ENCODE measurements around the gene HRH4. TPM values are rescaled to one million over a fixed set of nuclear protein-coding genes. Genes with fewer than 3 reads are reported as not detected.

The HRH4 gene
- total and polyA plus RNA-seq, 10 of the 15 experiments (the other 5 are each of a cell fraction or from before 2014, with no cell fraction given), result not detected

DNA sequence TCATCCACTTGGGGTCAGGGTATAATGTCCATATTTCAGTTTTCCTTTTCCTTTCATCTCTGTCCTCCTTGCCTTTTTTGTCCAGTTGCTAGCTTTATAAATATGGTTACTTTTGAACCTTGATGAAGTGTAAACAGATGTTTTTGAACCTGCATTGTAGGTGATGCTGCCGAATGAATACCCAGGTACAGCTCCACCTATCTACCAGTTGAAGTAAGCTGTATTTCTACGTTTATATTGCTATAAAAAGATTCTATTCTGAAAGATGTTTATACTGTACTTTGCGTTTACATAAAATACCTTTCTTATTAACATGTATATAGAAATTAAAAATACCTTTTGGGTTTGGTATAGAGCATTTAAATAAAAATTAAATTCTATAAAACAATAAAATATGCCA is 31.7 kb upstream of the HRH4 start:
- Histone ChIP-seq H3K27me3 (replicated peaks in 1 of 2; ENCODE audit: control insufficient read depth in 2 of 2, insufficient read depth in 2 of 2, low read length in 1 of 2) (no peaks in the 10 kb centered on the region; a peak in 1 of 4 replicates), H3K9me3 (replicated peaks; ENCODE audit: control insufficient read depth, insufficient read depth, low read length) (peaks cover 8% of the 10 kb centered on the region; the same call in 2 of the 3 replicates), H3K27ac (ENCODE audit: control insufficient read depth, insufficient read depth) (no peak overlapping the region), H3K4me3 (no peak overlapping the region), H3K9ac (ENCODE audit: control insufficient read depth, insufficient read depth, low read length) (no peak overlapping the region), H3K79me2 (ENCODE audit: control insufficient read depth, insufficient read depth, low read length) (no peaks in the 10 kb centered on the region), H3K4me2 (ENCODE audit: control insufficient read depth, insufficient read depth) (no peak overlapping the region), H4K20me1 (ENCODE audit: control insufficient read depth, insufficient read depth) (no peaks in the 10 kb centered on the region), H3K4me1 (ENCODE audit: control insufficient read depth, insufficient read depth, low read length) (peaks cover 6% of the 10 kb centered on the region; the same call in 1 of the 2 replicates), H2AFZ (ENCODE audit: control insufficient read depth, low read depth, low read length) (no peak overlapping the region), H3K36me3 (ENCODE audit: control insufficient read depth in 2 of 2, insufficient read depth in 2 of 2, low read length in 1 of 2) (no peaks in the 10 kb centered on the region)
- no peak for TF ChIP-seq NR2C1 (IDR thresholded peaks at IDR 0.05)
- no peak for TF ChIP-seq KAT2A (conservative IDR thresholded peaks at IDR 0.05; ENCODE audit: control insufficient read depth, low read depth, low read length)
- TF ChIP-seq, protein P1, sequence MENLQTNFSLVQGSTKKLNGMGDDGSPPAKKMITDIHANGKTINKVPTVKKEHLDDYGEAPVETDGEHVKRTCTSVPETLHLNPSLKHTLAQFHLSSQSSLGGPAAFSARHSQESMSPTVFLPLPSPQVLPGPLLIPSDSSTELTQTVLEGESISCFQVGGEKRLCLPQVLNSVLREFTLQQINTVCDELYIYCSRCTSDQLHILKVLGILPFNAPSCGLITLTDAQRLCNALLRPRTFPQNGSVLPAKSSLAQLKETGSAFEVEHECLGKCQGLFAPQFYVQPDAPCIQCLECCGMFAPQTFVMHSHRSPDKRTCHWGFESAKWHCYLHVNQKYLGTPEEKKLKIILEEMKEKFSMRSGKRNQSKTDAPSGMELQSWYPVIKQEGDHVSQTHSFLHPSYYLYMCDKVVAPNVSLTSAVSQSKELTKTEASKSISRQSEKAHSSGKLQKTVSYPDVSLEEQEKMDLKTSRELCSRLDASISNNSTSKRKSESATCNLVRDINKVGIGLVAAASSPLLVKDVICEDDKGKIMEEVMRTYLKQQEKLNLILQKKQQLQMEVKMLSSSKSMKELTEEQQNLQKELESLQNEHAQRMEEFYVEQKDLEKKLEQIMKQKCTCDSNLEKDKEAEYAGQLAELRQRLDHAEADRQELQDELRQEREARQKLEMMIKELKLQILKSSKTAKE (IDR thresholded peaks at IDR 0.05; ENCODE audit: low read depth, poor library complexity, severe bottlenecking), result no peak
- no peak for TF ChIP-seq SMC3 (IDR thresholded peaks at IDR 0.05; ENCODE audit: borderline replicate concordance, low read length)
- TF ChIP-seq SIN3A (IDR thresholded peaks at IDR 0.05; ENCODE audit: low read depth, low read length), result no peak
- TF ChIP-seq, protein P2, sequence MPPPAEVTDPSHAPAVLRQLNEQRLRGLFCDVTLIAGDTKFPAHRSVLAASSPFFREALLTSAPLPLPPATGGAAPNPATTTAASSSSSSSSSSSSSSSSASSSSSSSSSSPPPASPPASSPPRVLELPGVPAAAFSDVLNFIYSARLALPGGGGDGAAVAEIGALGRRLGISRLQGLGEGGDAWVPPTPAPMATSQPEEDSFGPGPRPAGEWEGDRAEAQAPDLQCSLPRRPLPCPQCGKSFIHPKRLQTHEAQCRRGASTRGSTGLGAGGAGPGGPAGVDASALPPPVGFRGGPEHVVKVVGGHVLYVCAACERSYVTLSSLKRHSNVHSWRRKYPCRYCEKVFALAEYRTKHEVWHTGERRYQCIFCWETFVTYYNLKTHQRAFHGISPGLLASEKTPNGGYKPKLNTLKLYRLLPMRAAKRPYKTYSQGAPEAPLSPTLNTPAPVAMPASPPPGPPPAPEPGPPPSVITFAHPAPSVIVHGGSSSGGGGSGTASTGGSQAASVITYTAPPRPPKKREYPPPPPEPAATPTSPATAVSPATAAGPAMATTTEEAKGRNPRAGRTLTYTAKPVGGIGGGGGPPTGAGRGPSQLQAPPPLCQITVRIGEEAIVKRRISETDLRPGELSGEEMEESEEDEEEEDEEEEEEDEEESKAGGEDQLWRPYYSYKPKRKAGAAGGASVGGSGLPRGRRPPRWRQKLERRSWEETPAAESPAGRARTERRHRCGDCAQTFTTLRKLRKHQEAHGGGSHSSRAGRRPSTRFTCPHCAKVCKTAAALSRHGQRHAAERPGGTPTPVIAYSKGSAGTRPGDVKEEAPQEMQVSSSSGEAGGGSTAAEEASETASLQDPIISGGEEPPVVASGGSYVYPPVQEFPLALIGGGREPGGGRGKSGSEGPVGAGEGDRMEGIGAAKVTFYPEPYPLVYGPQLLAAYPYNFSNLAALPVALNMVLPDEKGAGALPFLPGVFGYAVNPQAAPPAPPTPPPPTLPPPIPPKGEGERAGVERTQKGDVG (CRISPR knock-in tag; IDR thresholded peaks at IDR 0.05), result no peak
- TF ChIP-seq, protein P3, sequence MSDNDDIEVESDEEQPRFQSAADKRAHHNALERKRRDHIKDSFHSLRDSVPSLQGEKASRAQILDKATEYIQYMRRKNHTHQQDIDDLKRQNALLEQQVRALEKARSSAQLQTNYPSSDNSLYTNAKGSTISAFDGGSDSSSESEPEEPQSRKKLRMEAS (IDR thresholded peaks at IDR 0.05; ENCODE audit: low read depth, low read length), result no peak
- in situ Hi-C loops (cut with MboI), result no loop called here
- ChIA-PET POLR2A (no interaction called here), RAD21 (ENCODE audit: unreplicated experiment) (no interaction called here), SMC1A (ENCODE audit: uncharacterized antibody, unreplicated experiment) (interaction anchor here (0.8 to 1.0 kb wide), 2 partner anchors 60 to 69 kb away, joined by 3 read pairs; no protein-coding TSS in a partner anchor), CTCF (interaction anchor here (0.7 to 1.3 kb wide), 2 partner anchors 60 to 85 kb away, joined by 3 read pairs; no protein-coding TSS in a partner anchor)
- DNase-seq (ENCODE audit: low read depth, low spot score) (no peak), FAIRE-seq (no peak), ATAC-seq (no peak)
- WGBS (ENCODE audit: insufficient coverage, insufficient replicate concordance, low lambda C conversion rate, missing lambda C conversion rate), result 47% methylated on average over 3 of the region's 3 CpGs
- no TSS peak for BruUV-seq (replicated peaks)
- intact Hi-C loops (cut with micrococcal nuclease; ENCODE audit: unreplicated experiment), result no loop called here

All from GM12878 (cell line).